GM21619 (cell line): ENCODE measurements around the gene DNAH17.
"Not testable (repeated sequence)": the region's sequence is repeated elsewhere in the genome, so short reads cannot be mapped to it uniquely, and the experiment has no call there.

Experiments
- ATAC-seq: cut with Tn5 transposase; IDR thresholded peaks from one replicate; pipeline ENCODE4 v1.9.1; 2021; ENCODE audit not compliant: unreplicated experiment

The DNAH17 gene

DNA sequence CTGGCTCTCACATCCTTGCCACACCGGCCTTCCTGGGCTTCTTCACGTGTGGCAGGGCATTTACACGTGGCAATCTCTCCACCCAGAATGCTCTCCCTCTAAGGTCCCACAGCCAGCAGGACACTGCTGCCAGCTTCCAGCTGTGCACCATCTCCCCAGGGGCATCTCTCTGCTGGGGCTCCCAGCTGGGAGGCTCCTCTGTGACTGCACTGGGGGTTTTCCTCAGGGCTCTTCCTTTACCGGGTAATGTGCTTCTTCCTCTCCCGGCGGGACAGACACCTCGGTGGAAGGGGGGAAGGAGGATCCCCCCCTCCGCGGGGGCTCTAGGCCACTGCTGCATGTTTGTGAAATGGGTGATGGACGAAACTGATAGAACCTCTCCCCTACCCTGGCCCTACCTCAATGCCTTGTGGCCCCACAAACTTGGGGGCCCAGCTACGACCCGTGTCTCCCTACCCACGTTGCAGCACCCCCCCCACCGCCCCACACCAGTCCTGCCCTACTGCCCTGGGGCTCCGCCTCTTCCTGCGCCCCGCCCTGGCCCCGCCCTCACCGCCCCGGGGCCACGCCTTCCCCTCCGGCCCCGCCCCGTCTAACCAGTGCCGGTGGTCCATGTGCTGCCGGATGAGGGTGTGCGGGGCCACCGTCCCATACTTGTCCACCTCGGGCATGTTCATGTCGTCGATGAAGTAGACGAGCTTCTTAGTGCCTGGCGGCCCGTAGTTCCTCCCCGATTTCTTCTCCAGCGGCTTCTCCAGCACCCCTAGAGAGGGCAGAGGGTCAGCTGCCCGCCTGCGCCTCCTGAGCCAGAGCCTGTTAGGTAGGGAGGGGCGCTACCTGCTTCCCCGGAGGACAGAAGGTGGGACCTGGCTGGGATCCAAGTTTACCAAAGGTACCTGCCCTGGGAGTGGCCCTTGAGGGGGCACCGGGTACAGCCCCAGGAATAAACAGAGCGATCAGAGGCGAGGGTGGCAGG lies 92.6 kb downstream of the DNAH17 start:
- ATAC-seq = no peak

DNA sequence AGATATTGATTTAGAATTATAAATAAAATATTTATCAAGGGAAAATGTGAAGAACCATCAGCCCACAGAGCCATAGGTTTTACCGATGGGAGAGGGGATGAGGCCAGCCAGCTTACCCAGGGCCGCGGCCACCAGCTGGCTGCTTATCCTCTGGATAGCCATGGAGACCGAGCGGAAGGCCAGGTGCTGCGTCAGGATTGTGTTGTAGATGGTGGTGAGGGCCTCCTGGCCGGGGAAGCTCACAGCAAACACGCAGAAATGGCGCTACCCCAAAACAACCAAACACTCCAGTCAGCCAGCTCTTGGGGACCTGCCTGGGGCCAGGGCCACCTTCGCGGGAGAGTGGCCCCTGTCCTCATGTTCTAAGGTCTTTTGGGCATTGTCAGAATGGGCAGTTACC lies 97.8 kb downstream of the DNAH17 start:
- ATAC-seq = no peak

DNA sequence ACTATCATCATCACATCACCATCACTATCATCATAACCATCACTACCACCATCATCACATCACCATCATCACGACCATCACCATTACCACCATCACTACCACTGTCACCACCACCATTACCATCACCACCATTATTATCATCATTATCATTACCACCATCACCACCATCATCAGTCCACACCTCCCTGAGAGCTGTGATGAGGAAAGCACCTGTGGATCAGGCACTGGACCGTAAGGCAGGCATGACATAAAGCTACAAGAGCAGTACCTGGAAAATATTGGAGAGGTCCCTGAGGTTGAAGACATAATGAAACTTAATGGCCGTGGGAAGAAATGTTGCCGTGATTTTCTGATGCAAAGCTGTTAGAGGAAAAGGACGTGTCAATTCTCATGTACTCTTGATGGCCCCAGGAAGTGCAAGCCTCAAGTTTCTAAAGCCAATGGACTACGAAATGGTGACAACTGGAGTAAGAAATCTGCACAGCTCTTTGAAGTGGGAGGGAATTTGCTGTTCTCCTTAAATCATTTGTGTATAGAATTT lies 98.4 kb downstream of the DNAH17 start:
- ATAC-seq = no peak

DNA sequence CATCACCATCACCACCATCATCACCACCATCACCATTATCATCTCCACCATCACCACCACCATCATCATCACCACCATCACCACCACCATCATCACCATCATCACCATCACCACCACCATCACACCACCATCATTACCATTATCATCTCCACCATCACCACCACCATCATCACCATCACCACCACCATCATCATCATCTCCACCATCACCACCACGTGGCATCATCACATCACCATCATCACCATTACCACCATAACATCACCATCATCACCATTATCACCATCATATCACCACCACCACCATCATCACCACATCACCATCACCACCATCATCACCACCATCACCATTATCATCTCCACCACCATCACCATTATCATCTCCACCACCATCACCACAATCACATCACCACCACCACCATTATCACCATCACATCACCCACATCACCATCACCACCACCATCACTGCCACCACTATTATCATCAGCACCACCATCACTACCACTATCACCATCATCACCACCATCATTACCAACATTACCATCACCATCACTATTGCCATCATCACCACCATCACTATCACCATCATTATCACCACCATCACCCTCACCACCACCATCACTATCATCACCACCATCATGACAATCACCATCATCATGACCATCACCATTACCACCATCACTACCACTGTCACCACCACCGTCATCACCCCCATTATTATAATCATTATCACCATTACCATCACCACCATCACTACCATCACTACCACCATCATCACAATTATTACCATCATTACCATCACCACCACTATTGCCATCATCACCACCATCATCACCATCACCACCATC lies 99.1 kb downstream of the DNAH17 start:
- no peak for ATAC-seq

DNA sequence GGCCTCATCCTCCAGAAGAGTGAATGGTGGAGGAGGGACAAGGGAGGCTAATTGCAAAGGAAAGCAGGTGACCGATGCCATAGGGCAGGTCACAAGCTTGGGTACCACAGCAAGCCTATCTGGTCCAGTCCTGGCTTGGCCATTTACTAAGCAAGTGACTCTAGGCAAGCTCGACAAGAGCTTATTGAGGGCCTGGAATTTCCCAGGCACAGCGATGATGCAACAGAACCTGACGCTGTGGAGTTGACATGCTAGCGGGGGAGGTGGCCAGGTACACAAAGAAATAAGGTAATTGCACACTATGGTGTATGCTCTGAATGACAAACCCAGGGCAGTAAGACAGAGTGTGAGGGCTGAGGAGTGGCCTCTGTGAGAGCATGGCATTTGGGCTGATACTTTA lies 100.2 kb downstream of the DNAH17 start:
- ATAC-seq = no peak

DNA sequence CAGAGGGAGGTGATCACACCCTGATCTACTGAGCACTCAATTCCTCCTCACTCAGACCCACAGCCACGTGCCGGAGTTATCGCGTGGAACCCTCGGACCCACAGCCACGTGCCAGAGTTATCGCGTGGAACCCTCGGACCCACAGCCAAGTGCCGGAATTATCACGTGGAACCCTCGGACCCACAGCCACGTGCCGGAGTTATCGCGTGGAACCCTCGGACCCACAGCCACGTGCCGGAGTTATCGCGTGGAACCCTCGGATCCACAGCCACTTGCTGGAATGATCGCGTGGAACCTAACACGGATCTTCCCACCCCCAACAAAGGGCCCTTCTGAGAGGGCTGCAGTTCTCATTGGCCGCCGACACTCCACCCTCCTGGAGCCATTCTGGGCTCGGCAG lies 101.0 kb downstream of the DNAH17 start:
- ATAC-seq = no peak

DNA sequence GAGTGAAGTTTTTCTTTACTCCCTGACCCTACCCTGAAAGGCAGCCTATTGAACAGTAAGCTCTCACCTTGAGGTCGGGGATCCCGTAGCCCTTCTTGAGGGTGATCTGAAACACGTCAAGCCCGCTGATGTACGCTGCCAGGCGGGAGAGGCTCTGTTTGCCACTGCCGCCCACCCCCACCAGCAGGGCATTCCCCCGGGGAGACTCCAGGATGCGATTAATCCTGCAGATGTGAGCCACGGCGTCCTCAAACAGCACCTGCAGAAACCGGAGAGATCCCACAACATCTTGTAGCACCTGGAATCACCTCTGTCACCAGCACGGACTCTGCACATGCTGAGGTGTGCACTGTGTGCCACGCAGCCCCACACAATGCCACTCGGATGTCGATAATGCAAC lies 102.0 kb downstream of the DNAH17 start:
- ATAC-seq = no peak

DNA sequence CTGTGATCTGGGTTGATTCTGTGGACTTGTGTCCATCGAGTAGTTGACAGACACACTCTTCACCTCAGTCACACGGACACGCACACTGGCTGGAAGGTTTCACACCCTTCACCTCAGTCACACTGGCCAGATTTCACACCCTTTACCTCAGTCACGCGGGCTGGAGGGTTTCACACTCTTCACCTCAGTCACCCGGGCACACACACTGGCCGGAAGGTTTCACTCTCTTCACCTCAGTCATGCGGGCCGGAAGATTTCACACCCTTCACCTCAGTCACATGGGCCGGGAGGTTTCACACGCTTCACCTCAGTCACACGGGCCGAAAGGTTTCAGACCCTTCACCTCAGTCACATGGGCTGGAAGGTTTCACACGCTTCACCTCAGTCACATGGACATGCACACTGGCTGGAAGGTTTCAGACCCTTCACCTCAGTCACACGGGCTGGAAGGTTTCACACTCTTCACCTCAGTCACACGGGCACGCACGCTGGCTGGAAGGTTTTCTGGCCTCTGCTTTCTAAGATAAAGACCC lies 102.5 kb downstream of the DNAH17 start:
- ATAC-seq = peak; percentile 59

DNA sequence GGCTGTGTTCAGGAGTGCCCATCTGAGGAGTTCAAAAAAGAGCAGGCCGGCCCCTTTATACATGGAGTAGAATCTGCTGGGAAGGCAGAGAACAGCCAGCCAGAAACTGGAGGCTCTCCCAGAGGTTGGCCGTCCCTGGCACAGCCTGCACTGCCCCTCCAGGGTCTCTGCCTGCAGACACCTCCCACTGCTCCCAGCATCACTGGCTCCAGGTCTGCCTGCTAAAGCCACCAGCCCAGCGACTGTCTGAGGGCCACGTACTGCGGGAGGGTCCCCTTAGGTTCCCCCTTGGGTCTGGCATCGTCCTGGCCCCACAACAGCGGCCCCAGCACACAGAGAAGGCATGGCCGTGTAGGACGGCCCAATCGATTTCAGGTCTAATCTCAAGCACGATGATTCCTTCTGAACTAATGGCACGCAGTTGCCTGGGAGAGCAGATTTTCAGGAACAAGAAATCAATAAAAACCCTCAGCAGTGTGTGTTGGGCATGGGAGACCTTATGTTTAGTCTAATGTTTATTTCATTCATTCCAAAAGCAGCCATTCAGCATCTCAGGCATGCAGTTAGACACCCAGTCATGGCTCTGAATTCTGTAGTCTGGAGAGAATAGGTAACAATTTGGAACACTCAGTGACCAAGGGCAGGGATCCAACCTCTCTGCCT lies 103.1 kb downstream of the DNAH17 start:
- ATAC-seq = no peak

DNA sequence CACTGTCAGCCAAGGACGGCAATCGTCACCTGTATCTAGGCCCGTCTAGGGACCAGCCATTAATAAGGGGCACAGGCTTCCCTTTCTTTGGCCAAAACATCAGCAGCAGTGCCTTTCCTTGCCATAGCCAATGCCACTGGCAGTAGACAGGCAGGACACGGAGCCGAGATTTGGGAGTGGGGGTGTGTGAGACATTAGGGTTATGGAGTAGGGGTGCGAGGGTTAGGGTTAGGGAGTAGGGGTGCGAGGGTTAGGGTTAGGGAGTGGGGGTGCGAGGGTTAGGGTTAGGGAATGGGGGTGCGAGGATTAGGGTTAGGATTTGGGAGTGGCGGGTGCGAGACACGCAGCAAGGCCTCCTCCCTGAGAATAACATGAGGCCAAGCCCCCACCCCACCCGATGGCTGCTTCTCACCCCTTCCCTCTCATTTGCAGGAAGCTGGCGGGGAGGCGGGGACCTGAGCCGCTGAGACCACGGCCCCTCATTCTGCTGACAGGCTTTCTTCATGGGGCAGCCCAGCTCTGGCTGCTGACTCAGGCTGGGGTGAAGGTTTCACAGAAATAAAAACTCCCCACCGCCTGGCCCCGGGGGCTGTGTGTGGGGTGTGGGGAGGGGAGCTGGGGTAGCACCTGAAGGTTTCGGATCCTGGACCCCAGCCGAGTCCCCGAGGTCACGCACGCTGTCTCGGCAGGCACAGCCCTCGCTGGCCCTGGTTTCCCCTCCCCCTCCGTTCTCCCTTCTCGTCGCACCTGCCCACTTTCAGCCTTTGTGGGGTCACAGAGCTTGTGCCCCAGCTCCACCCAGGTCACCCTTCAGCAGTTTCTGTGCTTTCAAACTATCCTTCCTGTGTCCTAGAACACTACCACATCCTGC lies 104.9 kb downstream of the DNAH17 start:
- ATAC-seq = no peak

DNA sequence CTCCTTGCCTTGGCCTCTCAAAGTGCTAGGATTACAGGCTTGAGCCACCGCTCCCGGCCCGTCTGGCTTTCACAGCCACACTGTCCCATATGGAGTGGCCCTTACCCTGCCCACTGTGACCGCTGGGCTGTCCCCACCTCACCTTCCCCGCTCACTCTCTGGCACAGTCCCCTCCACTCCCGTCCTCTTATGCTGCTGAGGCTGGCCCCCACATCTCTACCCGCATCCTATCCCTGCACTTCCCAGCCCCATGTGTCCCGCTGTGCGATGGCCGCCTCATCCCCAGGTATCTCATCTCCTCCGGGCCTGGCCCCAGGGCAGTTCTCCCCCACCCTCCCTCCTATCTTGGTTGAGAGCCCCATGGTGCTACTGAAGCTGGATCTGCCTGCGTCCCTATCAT lies 105.6 kb downstream of the DNAH17 start:
- no peak for ATAC-seq

DNA sequence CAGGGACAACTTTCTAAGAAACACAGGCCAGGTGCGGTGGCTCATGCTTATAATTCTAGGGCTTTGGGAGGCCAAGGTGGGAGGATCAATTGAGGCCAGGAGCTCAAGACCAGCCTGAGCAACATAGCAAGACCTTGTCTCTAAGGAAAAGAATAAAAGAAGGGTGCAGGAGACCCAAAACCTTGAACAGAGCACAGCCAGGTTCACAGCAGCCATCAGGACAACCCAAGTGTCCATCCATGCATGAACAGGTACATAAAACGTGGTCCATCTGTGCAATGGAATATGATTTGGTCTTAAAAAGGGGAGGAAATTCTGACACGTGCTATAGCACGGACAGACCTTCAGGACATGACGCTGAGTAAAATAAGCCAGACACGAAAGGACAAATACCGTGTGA lies 107.8 kb downstream of the DNAH17 start:
- ATAC-seq = no peak

DNA sequence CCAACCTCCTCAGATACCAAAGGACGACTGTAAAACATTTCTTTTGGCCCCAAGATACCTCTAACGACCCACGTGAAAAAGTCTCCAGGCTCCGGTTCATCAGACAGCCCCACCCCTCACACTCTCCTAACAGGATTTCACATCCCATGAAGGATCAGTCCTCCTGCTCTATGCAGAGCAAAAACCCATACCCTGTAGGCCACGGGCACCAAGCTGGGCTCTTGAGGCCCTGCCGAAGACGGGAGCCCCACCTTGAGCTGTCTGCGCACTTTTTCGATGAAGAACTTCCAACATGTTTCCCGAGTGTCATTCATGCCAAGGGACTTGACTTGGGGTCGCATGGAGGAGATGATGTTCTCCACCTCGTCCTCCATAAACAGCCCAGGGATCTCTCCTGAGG lies 108.8 kb downstream of the DNAH17 start:
- ATAC-seq = no peak

DNA sequence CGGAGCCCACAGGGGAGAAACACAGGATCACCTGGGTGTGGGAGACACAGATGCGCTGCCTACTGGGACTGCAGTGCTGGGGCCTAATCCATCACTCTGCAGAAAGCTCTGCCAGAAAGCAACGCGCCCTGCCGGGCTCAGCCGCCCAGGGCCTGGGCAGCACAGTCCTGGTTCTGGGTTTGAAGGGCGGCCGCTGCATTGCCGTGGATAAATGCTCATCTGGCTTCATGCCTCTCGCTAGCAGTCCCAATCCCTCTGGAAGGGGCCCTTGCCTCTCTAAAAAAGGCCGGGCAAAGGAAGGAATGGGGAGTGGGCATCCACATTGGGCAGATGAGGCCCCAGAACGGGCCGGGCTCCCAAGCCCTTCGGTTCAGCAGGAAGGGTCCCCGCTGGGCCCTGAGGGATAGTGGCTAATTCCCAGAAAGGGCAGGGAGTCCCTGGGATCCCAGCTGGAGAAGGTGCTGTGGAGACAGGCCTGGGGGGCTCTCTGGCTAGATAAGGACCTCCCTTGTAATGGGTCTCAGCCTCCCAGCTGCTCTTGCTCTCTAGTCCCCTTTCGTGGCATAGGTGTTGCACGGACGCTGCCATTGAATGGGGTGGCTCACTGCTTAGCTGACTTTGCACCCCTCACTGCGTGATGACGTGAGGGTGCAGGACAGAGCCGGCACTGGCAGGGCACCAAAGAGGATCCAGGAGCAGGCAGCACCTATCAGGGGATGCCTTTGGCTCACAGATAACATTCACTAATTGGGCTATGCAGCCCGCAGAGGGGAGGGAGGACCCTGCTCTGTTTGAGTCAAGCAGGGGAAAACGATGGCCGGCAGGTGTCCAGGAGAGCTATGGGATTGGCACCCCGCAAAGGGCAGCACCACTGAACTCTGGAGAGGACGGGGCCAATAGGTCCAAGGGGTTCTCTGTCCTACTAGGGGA lies 110.1 kb downstream of the DNAH17 start:
- no peak for ATAC-seq

DNA sequence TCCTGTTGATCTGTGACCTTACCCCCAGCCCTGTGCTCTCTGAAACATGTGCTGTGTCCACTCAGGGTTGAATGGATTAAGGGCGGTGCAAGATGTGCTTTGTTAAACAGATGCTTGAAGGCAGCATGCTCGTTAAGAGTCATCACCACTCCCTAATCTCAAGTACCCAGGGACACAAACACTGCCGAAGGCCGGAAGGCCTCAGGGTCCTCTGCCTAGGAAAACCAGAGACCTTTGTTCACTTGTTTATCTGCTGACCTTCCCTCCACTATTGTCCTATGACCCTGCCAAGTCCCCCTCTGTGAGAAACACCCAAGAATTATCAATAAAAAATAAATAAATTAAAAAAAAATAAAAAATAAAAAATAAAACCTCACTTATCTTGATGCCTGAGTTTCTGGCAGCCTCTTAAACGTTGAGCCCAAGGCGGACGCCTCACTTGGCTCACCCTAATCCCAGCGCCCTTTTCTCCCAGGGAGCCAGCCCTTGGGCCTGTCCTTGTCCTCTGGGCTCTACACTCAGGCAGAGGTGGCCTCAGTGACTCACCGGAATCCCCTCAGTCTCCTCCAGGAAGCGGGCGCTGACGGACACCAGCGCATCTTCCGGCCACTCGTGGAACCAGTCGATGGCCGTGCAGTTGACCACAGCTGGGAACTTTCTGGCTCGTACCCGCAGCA lies 110.9 kb downstream of the DNAH17 start:
- ATAC-seq = not testable (repeated sequence)

DNA sequence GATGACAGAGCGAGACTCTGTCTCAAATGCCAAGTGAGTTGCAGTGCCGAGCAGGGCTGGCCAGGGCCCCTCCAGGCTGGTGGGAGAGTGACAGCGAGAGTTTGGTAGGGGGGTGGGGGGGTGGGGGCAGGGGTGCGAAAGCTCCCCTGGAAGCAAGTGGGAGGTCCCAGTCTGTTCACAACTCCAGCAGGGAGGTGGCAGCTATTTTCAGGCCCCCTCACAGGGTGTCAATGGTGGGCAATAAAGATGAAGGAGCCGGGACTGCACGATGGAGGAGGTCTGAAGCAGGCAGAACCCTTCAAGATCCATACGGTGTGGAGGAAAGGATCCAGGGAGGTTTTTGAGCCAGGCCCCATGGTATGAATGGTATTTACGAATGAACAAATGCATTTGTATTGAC lies 115.0 kb downstream of the DNAH17 start:
- no peak for ATAC-seq

DNA sequence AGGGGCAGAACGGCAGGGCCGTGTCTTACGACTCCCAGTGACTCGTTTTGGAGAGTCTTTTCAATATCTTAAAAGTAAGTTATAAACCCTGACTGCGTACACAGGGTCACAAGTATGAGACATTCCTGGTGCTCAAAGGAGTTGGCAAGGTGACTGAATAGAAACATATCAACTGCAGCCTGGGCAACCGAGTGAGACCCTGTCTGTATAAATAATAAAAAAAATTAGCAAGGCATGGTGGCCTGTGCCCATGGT lies 115.5 kb downstream of the DNAH17 start:
- ATAC-seq = no peak

DNA sequence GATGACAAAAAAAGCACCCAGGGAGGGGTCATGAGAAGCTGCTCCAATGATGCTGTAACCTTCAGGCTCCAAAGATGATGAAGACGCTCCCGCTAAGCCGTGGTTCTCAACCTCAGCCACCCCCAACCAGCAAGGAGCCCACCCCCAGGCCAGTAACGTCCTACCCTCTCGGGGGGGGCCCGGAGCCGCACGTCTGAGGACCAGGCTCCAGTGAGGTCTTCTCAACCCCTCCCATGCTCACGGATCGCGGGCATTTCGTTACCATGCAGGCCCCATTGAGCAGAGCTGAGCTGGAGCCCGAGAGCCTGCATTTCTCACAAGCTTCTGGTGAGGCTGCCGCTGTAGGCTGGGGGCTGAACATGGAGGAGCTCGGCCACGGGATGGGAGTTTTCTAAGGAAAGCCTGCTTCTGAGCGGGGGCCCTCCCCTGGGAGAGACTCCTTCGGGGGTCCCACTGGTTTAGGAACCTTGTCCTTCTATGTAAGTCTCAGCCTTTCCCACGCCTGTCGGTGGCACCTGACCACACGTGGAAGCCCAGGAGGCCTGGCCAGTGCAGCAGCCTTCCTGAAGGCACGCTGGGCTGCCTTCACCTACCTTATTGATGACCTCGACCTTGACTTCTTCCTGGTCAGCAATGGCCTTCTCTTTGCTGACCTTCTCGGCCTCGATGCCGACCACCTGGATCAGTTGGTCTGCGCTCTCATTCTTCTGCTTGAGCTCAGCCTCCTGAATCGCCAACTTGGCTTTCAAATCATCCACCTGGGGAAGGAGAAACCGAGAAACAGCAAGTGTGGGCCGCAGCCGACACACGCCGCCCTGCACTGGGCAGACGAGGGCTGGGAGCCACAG lies 116.0 kb downstream of the DNAH17 start:
- no peak for ATAC-seq
